Activated B cell treated with CpG ODN at 0.5 μM for 24 hours (primary cell): ENCODE data around the gene CDC6. TPM values are rescaled to one million over a fixed set of nuclear protein-coding genes. Genes with fewer than 3 reads are reported as not detected.

Experiments used
- ATAC-seq: fragments of 200-7000 bp; cut with Tn5 transposase; one replicate; pipeline ENCODE4 v1.10.0; 2021; ENCODE audit warnings: low read depth, mild to moderate bottlenecking, moderate library complexity
- CTCF ChIA-PET: fragments of 350-600 bp; sonication (Branson Sonifier 250); formaldehyde crosslinking; loops from one replicate; lab custom pipeline; 2021; ENCODE audit warnings: antibody characterized with exemption; lab: Charles Lee
- POLR2A ChIA-PET: fragments of 350-600 bp; sonication (Branson Sonifier 250); formaldehyde crosslinking; loops from one replicate; lab custom pipeline; 2021; ENCODE audit warnings: antibody characterized with exemption; lab: Charles Lee
- DNase-seq: peaks from one replicate; pipeline ENCODE4 v3.0.0; 2022
- H3K27ac Mint-ChIP-seq: one replicate; pipeline ENCODE4 v1.8.0; 2020; ENCODE audit warnings: mixed read lengths
- H3K27me3 Mint-ChIP-seq: one replicate; pipeline ENCODE4 v1.8.0; 2021; ENCODE audit warnings: mixed read lengths
- H3K36me3 Mint-ChIP-seq: one replicate; pipeline ENCODE4 v1.8.0; 2021; ENCODE audit warnings: low read depth, mixed read lengths
- H3K4me1 Mint-ChIP-seq: one replicate; pipeline ENCODE4 v1.8.0; 2021; ENCODE audit warnings: mixed read lengths
- H3K4me3 Mint-ChIP-seq: one replicate; pipeline ENCODE4 v1.8.0; 2020; ENCODE audit warnings: mild to moderate bottlenecking, mixed read lengths
- H3K9me3 Mint-ChIP-seq: one replicate; pipeline ENCODE4 v1.8.0; 2020; ENCODE audit warnings: mixed read lengths
- intact Hi-C: fragments of 100-400 bp; cut with micrococcal nuclease; formaldehyde crosslinking; loops from one replicate; pipeline ENCODE4 v1.15.1; 2024
- total RNA-seq: library from RNA; stranded (reverse); gene quantifications from 2 replicates; pipeline ENCODE4 v1.2.3, GENCODE V29; 2022
- TF ChIP-seq, protein P1 (sequence below): fragments of 200-600 bp; IDR thresholded peaks from one replicate; pipeline ENCODE4 v1.8.0; 2022; ENCODE audit warnings: antibody characterized with exemption, mild to moderate bottlenecking

CDC6 gene
- total RNA-seq, 1 donor from 2014 or later = 9.7 TPM

- intact Hi-C loops = loop anchor here (1.0 to 10.0 kb wide), 3 partner anchors 12 to 571 kb away; no protein-coding TSS in a partner anchor
Observed at GRCh38 chr17:40326014-40326831, 38.5 kb downstream of the CDC6 start.

GRCh38 chr17:40326832-40327199 is 39.1 kb downstream of the CDC6 start:
- TF ChIP-seq, protein P1, sequence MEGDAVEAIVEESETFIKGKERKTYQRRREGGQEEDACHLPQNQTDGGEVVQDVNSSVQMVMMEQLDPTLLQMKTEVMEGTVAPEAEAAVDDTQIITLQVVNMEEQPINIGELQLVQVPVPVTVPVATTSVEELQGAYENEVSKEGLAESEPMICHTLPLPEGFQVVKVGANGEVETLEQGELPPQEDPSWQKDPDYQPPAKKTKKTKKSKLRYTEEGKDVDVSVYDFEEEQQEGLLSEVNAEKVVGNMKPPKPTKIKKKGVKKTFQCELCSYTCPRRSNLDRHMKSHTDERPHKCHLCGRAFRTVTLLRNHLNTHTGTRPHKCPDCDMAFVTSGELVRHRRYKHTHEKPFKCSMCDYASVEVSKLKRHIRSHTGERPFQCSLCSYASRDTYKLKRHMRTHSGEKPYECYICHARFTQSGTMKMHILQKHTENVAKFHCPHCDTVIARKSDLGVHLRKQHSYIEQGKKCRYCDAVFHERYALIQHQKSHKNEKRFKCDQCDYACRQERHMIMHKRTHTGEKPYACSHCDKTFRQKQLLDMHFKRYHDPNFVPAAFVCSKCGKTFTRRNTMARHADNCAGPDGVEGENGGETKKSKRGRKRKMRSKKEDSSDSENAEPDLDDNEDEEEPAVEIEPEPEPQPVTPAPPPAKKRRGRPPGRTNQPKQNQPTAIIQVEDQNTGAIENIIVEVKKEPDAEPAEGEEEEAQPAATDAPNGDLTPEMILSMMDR = no peak

More at GRCh38 chr17:40326014-40326831, 38.5 kb downstream of the CDC6 start:
- no peak for DNase-seq
- Mint-ChIP-seq H3K27ac (peak overlapping the region; percentile 98), H3K4me3 (peak overlapping the region; percentile 93), H3K27me3 (no peaks in the 10 kb centered on the region), H3K9me3 (no peaks in the 10 kb centered on the region), H3K4me1 (peaks cover 97% of the 10 kb centered on the region), H3K36me3 (peaks cover 19% of the 10 kb centered on the region)
- TF ChIP-seq, protein P1 = no peak
- CTCF ChIA-PET = interaction anchor here (0.9 to 5.4 kb wide), 10 partner anchors 9 to 35 kb away, joined by 3 to 53 read pairs (median 3); no protein-coding TSS in a partner anchor
- POLR2A ChIA-PET = interaction anchor here (0.5 to 7.4 kb wide), 18 partner anchors 13 to 1362 kb away, joined by 3 to 154 read pairs (median 4); partner anchors contain the start of genes CASC3, CCR7, EIF1 and RARA
- ATAC-seq = peak; percentile 18

DNA sequence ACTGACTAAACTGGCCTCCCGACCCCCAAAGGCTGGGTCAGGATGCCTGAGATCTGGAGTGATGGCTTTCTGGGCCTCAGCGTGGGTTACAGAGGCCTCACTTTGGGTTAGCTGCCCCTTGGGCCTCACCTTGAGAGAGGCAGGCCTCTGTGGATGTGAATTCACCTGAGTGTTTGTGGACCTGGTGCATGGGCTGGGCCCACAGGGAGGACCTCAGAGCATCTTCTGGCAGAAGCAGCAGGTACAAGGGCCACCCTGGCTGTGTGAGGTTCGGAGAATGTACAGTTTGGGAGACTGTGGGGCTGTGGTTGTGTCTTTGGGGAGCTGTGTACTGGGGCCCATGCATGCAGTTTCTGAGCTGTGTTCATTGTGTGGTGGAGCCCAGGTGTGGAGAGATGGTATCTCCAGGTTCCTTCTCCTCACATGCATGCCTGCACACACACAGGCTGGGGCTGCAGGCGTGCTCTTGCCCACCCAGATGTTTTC is 39.6 kb downstream of the CDC6 start:
- H3K4me3 Mint-ChIP-seq = peak overlapping the region; percentile 93
- intact Hi-C loops = loop anchor here (10.0 kb wide), 1 partner anchor 572 kb away; no protein-coding TSS in a partner anchor

More at GRCh38 chr17:40326832-40327199, 39.1 kb downstream of the CDC6 start:
- Mint-ChIP-seq H3K4me3 (peak overlapping the region; percentile 93), H3K27ac (peak overlapping the region; percentile 98), H3K9me3 (no peaks in the 10 kb centered on the region), H3K27me3 (no peaks in the 10 kb centered on the region), H3K36me3 (peaks cover 25% of the 10 kb centered on the region), H3K4me1 (peaks cover 97% of the 10 kb centered on the region)
- DNase-seq (no peak), ATAC-seq (no peak)
- ChIA-PET CTCF (interaction anchor here (1.2 to 5.4 kb wide), 5 partner anchors 12 to 29 kb away, joined by 3 to 53 read pairs (median 8); no protein-coding TSS in a partner anchor), POLR2A (interaction anchor here (0.6 to 7.4 kb wide), 10 partner anchors 13 to 235 kb away, joined by 3 to 154 read pairs (median 6); partner anchors contain the start of genes RARA and TOP2A)
- intact Hi-C loops = loop anchor here (1.0 to 10.0 kb wide), 3 partner anchors 13 to 572 kb away; no protein-coding TSS in a partner anchor

DNA sequence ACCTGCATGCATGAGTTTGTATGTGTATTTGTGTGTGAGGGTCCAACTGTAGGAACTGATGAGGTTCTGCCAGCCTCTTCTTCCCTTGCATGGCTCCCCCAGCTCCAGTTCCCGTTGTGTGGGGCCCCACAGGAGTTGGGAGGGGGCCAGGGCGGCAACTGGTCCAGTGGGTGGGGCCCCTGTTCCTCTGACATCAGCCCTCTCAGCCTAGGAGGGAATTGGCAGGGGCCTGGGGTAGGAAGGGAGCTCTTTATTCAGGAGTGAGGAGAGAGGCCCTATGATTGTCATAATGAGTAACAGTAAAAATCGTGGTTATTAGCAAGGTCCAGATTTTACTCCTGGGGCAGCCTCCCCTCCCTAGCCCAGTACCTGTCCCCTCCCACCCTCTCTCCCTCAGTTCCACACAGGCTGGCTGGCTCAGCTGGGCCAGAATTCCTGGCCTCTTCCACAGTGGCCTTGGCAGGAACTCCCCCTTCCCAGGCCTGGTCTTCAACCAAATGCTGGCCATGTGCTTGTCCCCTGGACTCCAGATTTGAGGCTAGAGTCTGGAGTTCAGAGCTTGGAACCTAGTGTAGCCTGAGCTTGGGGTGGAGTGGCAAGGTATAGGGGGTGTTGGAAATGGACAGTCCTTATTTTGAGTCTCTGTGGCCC is 40.2 kb downstream of the CDC6 start:
- peaks cover 25% of the 10 kb centered on the region for H3K36me3 Mint-ChIP-seq

More for the DNA sequence above, 39.6 kb downstream of the CDC6 start:
- H3K27ac Mint-ChIP-seq = peak overlapping the region; percentile 98
- peaks cover 22% of the 10 kb centered on the region for H3K36me3 Mint-ChIP-seq
- DNase-seq = no peak
- no peaks in the 10 kb centered on the region for H3K9me3 Mint-ChIP-seq
- POLR2A ChIA-PET = interaction anchor here (0.5 to 7.4 kb wide), 9 partner anchors 8 to 206 kb away, joined by 3 to 154 read pairs (median 8); partner anchors contain the start of genes RARA and TOP2A
- no peaks in the 10 kb centered on the region for H3K27me3 Mint-ChIP-seq
- CTCF ChIA-PET = interaction anchor here (1.2 to 5.4 kb wide), 4 partner anchors 12 to 26 kb away, joined by 3 to 53 read pairs (median 14); no protein-coding TSS in a partner anchor
- TF ChIP-seq, protein P1 = no peak
- H3K4me1 Mint-ChIP-seq = peaks cover 94% of the 10 kb centered on the region
- ATAC-seq = no peak

More for the DNA sequence above, 40.2 kb downstream of the CDC6 start:
- Mint-ChIP-seq H3K4me3 (peak overlapping the region; percentile 93), H3K27me3 (no peaks in the 10 kb centered on the region), H3K27ac (peak overlapping the region; percentile 98), H3K9me3 (no peaks in the 10 kb centered on the region), H3K4me1 (peaks cover 94% of the 10 kb centered on the region)
- intact Hi-C loops = loop anchor here (10.0 kb wide), 1 partner anchor 573 kb away; no protein-coding TSS in a partner anchor
- ChIA-PET POLR2A (interaction anchor here (0.5 to 7.4 kb wide), 7 partner anchors 9 to 44 kb away, joined by 3 to 154 read pairs (median 7); partner anchors contain the start of gene RARA), CTCF (interaction anchor here (1.0 to 5.4 kb wide), 4 partner anchors 9 to 26 kb away, joined by 3 to 53 read pairs (median 6); no protein-coding TSS in a partner anchor)
- ATAC-seq (no peak), DNase-seq (no peak)
- TF ChIP-seq, protein P1 = no peak
